Keratinocyte (primary cell): Measurements from ENCODE around the gene KDELR1. TPM values are rescaled to one million over a fixed set of nuclear protein-coding genes. Genes with fewer than 3 reads are reported as not detected.

ENCODE experiments used
- DNase-seq: peaks from one replicate; pipeline ENCODE4 v3.0.0-alpha.2; 2011; ENCODE audit warnings: low read depth, missing footprints, low spot score
- FAIRE-seq: peaks from 2 replicates; lab custom pipeline; 2011; peaks lifted over from hg19 to GRCh38; lab: Jason Lieb, UNC
- H2AFZ ChIP-seq: 2 replicates; pipeline ENCODE4 v1.6.0; 2012; ENCODE audit warnings: low read length, control low read depth, inconsistent platforms; ENCODE audit not compliant: control insufficient read depth
- H3K27ac ChIP-seq: 2 replicates; pipeline ENCODE4 v1.5.1; 2011; ENCODE audit warnings: low read length; ENCODE audit not compliant: control insufficient read depth, insufficient read depth
- H3K27me3 ChIP-seq: 3 replicates; pipeline ENCODE4 v1.6.0; 2011; ENCODE audit warnings: low read length; ENCODE audit not compliant: control insufficient read depth, insufficient read depth; ENCODE audit errors: extremely low read depth
- H3K36me3 ChIP-seq, 2 experiments: 2 replicates in 1 of 2; 3 replicates in 1 of 2; pipeline ENCODE4 v1.5.1; 2011; ENCODE audit warnings: low read length in 2 of 2, mild to moderate bottlenecking in 1 of 2; ENCODE audit not compliant: control insufficient read depth in 2 of 2, insufficient read depth in 2 of 2; ENCODE audit errors: extremely low read depth in 1 of 2
- H3K4me1 ChIP-seq: 3 replicates; pipeline ENCODE4 v1.5.1; 2011; ENCODE audit warnings: low read length; ENCODE audit not compliant: control insufficient read depth, insufficient read depth; ENCODE audit errors: extremely low read depth
- H3K4me2 ChIP-seq: 3 replicates; pipeline ENCODE4 v1.6.0; 2011; ENCODE audit warnings: low read depth, low read length; ENCODE audit not compliant: control insufficient read depth, insufficient read depth; ENCODE audit errors: extremely low read depth
- H3K4me3 ChIP-seq, 3 experiments: fragments of 200-600 bp in 1 of 3; sonication (generic) in 1 of 3; 2 replicates in 2 of 3; 3 replicates in 1 of 3; pipeline ENCODE4 v1.5.1; 2011 to 2016; ENCODE audit warnings: low read length in 3 of 3, mild to moderate bottlenecking in 3 of 3, control low read depth in 2 of 3, inconsistent platforms in 1 of 3, low read depth in 1 of 3, mixed read lengths in 1 of 3, mixed run types in 1 of 3, moderate library complexity in 1 of 3; ENCODE audit not compliant: control insufficient read depth in 2 of 3, insufficient read depth in 2 of 3; ENCODE audit errors: extremely low read depth in 1 of 3
- H3K79me2 ChIP-seq: 2 replicates; pipeline ENCODE4 v1.6.0; 2012; ENCODE audit warnings: low read length; ENCODE audit not compliant: control insufficient read depth, insufficient read depth
- H3K9ac ChIP-seq: 3 replicates; pipeline ENCODE4 v1.6.0; 2011; ENCODE audit warnings: low read length; ENCODE audit not compliant: control insufficient read depth, insufficient read depth; ENCODE audit errors: extremely low read depth
- H3K9me1 ChIP-seq: 3 replicates; pipeline ENCODE4 v1.6.0; 2011; ENCODE audit warnings: low read length; ENCODE audit not compliant: control insufficient read depth, insufficient read depth; ENCODE audit errors: extremely low read depth
- H3K9me3 ChIP-seq: 2 replicates; pipeline ENCODE4 v1.5.1; 2012; ENCODE audit warnings: low read depth, low read length; ENCODE audit not compliant: control insufficient read depth
- H4K20me1 ChIP-seq: 3 replicates; pipeline ENCODE4 v1.6.0; 2011; ENCODE audit warnings: low read length; ENCODE audit not compliant: control insufficient read depth, insufficient read depth; ENCODE audit errors: extremely low read depth
- EZH2 ChIP-seq: IDR thresholded peaks from one replicate; pipeline ENCODE4 v1.6.1; 2012; ENCODE audit warnings: inconsistent platforms, mild to moderate bottlenecking, low read length, moderate library complexity
- dilution Hi-C: fragments of 300-500 bp; cut with MboI; formaldehyde crosslinking; loops from one replicate; pipeline ENCODE4 v1.7.0; 2020; ENCODE audit warnings: low sequenced_read_pairs; ENCODE audit not compliant: extremely low pct_ligation_motif_present
- polyA plus RNA-seq, 5 experiments: library from polyadenylated mRNA; depleted of rRNA in 3 of 5; stranded (reverse) in 3 of 5; stranded (forward) in 1 of 5; unstranded in 1 of 5; fragments of >200 nt; gene quantifications; 1 replicate in 1 of 5; 2 replicates in 3 of 5; 3 replicates in 1 of 5; pipeline versions ENCODE4 v1.2.1 to v1.2.3, GENCODE V29; 2011 to 2012; ENCODE audit warnings: missing spikeins in 2 of 5, low read depth in 1 of 5, low replicate concordance in 1 of 5
- TF ChIP-seq, protein P1 (sequence below), 3 experiments: IDR thresholded peaks in 1 of 3; conservative IDR thresholded peaks in 1 of 3; optimal IDR thresholded peaks in 1 of 3; 2 replicates in 2 of 3; 3 replicates in 1 of 3; pipeline versions ENCODE3 to v1.5.1; 2011; ENCODE audit warnings: low read length in 3 of 3, mild to moderate bottlenecking in 3 of 3, moderate library complexity in 2 of 3, control low read depth in 1 of 3, inconsistent platforms in 1 of 3; ENCODE audit not compliant: insufficient read depth in 2 of 3; ENCODE audit errors: extremely low read depth in 1 of 3

Gene KDELR1
- polyA plus RNA-seq, 1 donor (not counting 4 experiments of a cell fraction or from before 2014, with no cell fraction given): 105 TPM

DNA sequence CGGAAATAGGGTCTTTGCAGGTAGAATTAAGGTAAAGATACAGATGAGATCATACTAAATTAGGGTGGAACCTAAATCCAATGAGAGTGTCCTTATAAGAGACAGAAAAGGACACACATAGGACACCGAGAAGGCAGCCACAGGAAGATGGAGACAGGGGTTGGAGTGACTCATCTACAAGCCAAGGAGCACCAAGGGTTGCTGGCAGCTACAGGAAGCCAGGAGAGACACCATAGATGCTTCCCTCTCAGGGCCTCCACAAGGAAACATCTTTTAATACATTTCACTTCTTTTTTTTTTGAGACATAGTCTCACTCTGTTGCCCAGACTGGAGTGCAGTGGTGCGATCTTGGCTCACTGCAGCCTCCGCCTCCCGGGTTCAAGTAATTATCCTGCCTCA, 37.7 kb downstream of the KDELR1 start:
- Histone ChIP-seq H3K4me2 (no peak overlapping the region), H3K36me3 (no peaks in the 10 kb centered on the region), H3K4me1 (no peaks in the 10 kb centered on the region), H3K27ac (no peak overlapping the region), H3K4me3 (no peak overlapping the region), H3K79me2 (no peaks in the 10 kb centered on the region), H3K27me3 (no peaks in the 10 kb centered on the region), H2AFZ (no peak overlapping the region), H3K9me3 (no peaks in the 10 kb centered on the region), H3K9ac (no peak overlapping the region), H3K9me1 (no peaks in the 10 kb centered on the region), H4K20me1 (no peaks in the 10 kb centered on the region)
- dilution Hi-C loops: no loop called here
- no peak for FAIRE-seq
- no peak for DNase-seq
- no peak for TF ChIP-seq EZH2
- TF ChIP-seq, protein P1, sequence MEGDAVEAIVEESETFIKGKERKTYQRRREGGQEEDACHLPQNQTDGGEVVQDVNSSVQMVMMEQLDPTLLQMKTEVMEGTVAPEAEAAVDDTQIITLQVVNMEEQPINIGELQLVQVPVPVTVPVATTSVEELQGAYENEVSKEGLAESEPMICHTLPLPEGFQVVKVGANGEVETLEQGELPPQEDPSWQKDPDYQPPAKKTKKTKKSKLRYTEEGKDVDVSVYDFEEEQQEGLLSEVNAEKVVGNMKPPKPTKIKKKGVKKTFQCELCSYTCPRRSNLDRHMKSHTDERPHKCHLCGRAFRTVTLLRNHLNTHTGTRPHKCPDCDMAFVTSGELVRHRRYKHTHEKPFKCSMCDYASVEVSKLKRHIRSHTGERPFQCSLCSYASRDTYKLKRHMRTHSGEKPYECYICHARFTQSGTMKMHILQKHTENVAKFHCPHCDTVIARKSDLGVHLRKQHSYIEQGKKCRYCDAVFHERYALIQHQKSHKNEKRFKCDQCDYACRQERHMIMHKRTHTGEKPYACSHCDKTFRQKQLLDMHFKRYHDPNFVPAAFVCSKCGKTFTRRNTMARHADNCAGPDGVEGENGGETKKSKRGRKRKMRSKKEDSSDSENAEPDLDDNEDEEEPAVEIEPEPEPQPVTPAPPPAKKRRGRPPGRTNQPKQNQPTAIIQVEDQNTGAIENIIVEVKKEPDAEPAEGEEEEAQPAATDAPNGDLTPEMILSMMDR (optimal IDR thresholded peaks at IDR 0.05 in 1 of 3, IDR thresholded peaks at IDR 0.05 in 1 of 3, conservative IDR thresholded peaks at IDR 0.05 in 1 of 3; ENCODE audit: extremely low read depth in 1 of 3, insufficient read depth in 2 of 3, low read length in 3 of 3): no peak

DNA sequence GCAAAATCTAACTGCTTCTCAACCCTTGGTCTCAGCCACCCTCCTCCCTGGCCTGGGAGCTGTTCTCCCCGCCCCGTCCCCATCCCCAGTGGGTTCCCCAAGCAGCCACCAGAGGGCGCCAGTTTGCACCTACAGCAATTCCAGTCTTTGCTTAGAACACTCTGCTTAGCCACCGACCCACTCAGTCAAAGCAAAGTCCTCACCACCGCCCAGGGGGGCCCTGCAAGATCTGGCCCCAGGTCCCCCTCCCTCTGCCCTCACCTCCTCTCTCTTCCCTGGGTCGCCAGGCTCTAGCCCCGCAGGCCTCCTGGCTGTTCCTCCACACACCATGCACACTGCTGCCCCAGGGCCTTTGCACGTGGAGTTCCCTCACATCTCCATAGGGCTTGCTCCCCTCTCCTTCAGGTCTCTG, 40.0 kb downstream of the KDELR1 start:
- Histone ChIP-seq H3K36me3 (no peaks in the 10 kb centered on the region), H2AFZ (no peak overlapping the region), H3K4me2 (no peak overlapping the region), H4K20me1 (no peaks in the 10 kb centered on the region), H3K79me2 (no peaks in the 10 kb centered on the region), H3K4me3 (no peak overlapping the region), H3K27me3 (no peaks in the 10 kb centered on the region), H3K4me1 (no peaks in the 10 kb centered on the region), H3K9me3 (no peaks in the 10 kb centered on the region), H3K9ac (no peak overlapping the region), H3K27ac (no peak overlapping the region), H3K9me1 (no peaks in the 10 kb centered on the region)
- dilution Hi-C loops: no loop called here
- no peak for FAIRE-seq
- DNase-seq: no peak
- no peak for TF ChIP-seq EZH2
- TF ChIP-seq, protein P1 (optimal IDR thresholded peaks at IDR 0.05 in 1 of 3, IDR thresholded peaks at IDR 0.05 in 1 of 3, conservative IDR thresholded peaks at IDR 0.05 in 1 of 3; ENCODE audit: extremely low read depth in 1 of 3, insufficient read depth in 2 of 3, low read length in 3 of 3): peak; percentile 77 to 92 (median 91)
